Measurements from ENCODE around the gene RASGEF1C.

RASGEF1C gene

DNA sequence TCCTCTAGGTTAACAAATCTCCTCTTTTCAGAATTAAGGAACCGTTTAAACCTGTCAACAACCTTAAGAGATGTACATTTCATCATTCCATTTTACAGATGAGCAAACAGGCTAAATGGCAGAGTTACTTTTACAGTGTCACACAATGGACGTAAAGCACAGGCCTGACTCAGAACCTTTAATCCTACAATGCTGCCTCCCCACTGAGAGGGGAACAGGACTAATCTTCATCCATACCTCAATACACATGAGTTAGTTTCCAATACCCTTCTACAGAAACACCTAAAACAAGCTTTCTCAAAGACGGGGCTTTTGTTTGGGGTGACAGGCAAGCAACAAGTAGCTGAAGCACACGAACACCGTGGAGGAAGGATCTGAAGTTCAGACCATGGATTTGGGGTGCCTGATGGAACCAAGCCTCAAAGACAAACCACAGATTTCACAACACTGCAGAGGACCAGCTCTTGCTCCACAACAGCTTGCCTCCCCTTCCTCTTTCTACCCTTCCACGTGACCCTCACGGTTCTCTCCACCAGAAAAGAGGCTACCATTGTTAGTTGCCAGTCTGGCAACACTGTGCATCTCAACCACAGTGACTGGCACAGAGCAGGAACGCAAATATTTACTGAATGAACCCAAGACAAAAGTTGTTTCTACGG, 139.3 kb downstream of the RASGEF1C start:
- ChIA-PET CTCF (interaction anchor here (1.0 kb wide), 1 partner anchor 22 kb away, joined by 3 read pairs; no protein-coding TSS in a partner anchor), POLR2A (no interaction called here)
- no peaks in the 10 kb centered on the region for H3K36me3 ChIP-seq (ENCODE audit: control insufficient read depth in 2 of 2, insufficient read depth in 1 of 2, low read length in 2 of 2)
- H3K4me3 ChIP-seq (ENCODE audit: low read depth, low read length), result peak overlapping the region; percentile 86
- H3K4me1 ChIP-seq (ENCODE audit: control insufficient read depth, insufficient read depth, low read length), result 0 out of 2 replicates have a peak, but pooled peaks cover 4% of the 10 kb centered on the region
- no peak overlapping the region for H3K27ac ChIP-seq (ENCODE audit: extremely low read depth, low read depth, low read length)
- H3K9me3 ChIP-seq (ENCODE audit: control insufficient read depth, insufficient read depth, low read depth, low read length), result no peaks in the 10 kb centered on the region
- TF ChIP-seq, protein P1, sequence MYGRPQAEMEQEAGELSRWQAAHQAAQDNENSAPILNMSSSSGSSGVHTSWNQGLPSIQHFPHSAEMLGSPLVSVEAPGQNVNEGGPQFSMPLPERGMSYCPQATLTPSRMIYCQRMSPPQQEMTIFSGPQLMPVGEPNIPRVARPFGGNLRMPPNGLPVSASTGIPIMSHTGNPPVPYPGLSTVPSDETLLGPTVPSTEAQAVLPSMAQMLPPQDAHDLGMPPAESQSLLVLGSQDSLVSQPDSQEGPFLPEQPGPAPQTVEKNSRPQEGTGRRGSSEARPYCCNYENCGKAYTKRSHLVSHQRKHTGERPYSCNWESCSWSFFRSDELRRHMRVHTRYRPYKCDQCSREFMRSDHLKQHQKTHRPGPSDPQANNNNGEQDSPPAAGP (tag by site-specific recombination; IDR thresholded peaks at IDR 0.05), result no peak
- TF ChIP-seq, protein P2, sequence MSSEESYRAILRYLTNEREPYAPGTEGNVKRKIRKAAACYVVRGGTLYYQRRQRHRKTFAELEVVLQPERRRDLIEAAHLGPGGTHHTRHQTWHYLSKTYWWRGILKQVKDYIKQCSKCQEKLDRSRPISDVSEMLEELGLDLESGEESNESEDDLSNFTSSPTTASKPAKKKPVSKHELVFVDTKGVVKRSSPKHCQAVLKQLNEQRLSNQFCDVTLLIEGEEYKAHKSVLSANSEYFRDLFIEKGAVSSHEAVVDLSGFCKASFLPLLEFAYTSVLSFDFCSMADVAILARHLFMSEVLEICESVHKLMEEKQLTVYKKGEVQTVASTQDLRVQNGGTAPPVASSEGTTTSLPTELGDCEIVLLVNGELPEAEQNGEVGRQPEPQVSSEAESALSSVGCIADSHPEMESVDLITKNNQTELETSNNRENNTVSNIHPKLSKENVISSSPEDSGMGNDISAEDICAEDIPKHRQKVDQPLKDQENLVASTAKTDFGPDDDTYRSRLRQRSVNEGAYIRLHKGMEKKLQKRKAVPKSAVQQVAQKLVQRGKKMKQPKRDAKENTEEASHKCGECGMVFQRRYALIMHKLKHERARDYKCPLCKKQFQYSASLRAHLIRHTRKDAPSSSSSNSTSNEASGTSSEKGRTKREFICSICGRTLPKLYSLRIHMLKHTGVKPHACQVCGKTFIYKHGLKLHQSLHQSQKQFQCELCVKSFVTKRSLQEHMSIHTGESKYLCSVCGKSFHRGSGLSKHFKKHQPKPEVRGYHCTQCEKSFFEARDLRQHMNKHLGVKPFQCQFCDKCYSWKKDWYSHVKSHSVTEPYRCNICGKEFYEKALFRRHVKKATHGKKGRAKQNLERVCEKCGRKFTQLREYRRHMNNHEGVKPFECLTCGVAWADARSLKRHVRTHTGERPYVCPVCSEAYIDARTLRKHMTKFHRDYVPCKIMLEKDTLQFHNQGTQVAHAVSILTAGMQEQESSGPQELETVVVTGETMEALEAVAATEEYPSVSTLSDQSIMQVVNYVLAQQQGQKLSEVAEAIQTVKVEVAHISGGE (tag by site-specific recombination; conservative IDR thresholded peaks at IDR 0.05; ENCODE audit: low read depth), result no peak
- no peak for TF ChIP-seq KLF7 (tag by site-specific recombination; IDR thresholded peaks at IDR 0.05; ENCODE audit: borderline replicate concordance)
- TF ChIP-seq ZNF768 (tag by site-specific recombination; IDR thresholded peaks at IDR 0.05), result no peak
- peak; percentile 84; the same call in 1 of the 2 replicates for TF ChIP-seq SCRT1 (tag by site-specific recombination; IDR thresholded peaks at IDR 0.05; ENCODE audit: borderline replicate concordance)
- TF ChIP-seq ZNF776 (tag by site-specific recombination; IDR thresholded peaks at IDR 0.05; ENCODE audit: borderline replicate concordance), result no peak
- TF ChIP-seq ZBTB10 (tag by site-specific recombination; IDR thresholded peaks at IDR 0.05), result no peak
- TF ChIP-seq ZNF223 (tag by site-specific recombination; IDR thresholded peaks at IDR 0.05), result no peak
- no peak for TF ChIP-seq IKZF3 (tag by site-specific recombination; IDR thresholded peaks at IDR 0.05)
- no peak for TF ChIP-seq ZNF140 (tag by site-specific recombination; IDR thresholded peaks at IDR 0.05)
- 0 out of 2 replicates have a peak, but pooled peaks have one; percentile 13 for TF ChIP-seq ZNF561 (tag by site-specific recombination; IDR thresholded peaks at IDR 0.05; ENCODE audit: borderline replicate concordance)
- TF ChIP-seq MZF1 (tag by site-specific recombination; IDR thresholded peaks at IDR 0.05; ENCODE audit: borderline replicate concordance), result peak; percentile 68; the same call in 1 of the 2 replicates
- TF ChIP-seq, protein P3, sequence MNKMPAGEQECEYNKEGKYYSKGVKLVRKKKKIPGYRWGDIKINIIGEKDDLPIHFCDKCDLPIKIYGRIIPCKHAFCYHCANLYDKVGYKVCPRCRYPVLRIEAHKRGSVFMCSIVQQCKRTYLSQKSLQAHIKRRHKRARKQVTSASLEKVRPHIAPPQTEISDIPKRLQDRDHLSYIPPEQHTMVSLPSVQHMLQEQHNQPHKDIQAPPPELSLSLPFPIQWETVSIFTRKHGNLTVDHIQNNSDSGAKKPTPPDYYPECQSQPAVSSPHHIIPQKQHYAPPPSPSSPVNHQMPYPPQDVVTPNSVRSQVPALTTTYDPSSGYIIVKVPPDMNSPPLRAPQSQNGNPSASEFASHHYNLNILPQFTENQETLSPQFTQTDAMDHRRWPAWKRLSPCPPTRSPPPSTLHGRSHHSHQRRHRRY (tag by site-specific recombination; IDR thresholded peaks at IDR 0.05), result no peak
- no peak for TF ChIP-seq GLI2 (tag by site-specific recombination; IDR thresholded peaks at IDR 0.05; ENCODE audit: borderline replicate concordance, low read depth)
- no peak for TF ChIP-seq BCL11A (tag by site-specific recombination; IDR thresholded peaks at IDR 0.05; ENCODE audit: low read depth)
- no peak for TF ChIP-seq ZNF654 (tag by site-specific recombination; IDR thresholded peaks at IDR 0.05; ENCODE audit: low read depth)
- TF ChIP-seq ZNF335 (tag by site-specific recombination; conservative IDR thresholded peaks at IDR 0.05), result peak; percentile 8; the same call in 1 of the 2 replicates
- no peak for TF ChIP-seq ZNF473 (tag by site-specific recombination; IDR thresholded peaks at IDR 0.05)
- TF ChIP-seq ZNF558 (tag by site-specific recombination; IDR thresholded peaks at IDR 0.05), result no peak
- TF ChIP-seq ZSCAN30 (tag by site-specific recombination; IDR thresholded peaks at IDR 0.05), result no peak
- TF ChIP-seq ZNF324 (tag by site-specific recombination; IDR thresholded peaks at IDR 0.05), result no peak
- no peak for TF ChIP-seq ZSCAN5A (tag by site-specific recombination; IDR thresholded peaks at IDR 0.05)
- no peak for TF ChIP-seq ZNF610 (tag by site-specific recombination; IDR thresholded peaks at IDR 0.05; ENCODE audit: borderline replicate concordance)
- no peak for TF ChIP-seq ZXDB (tag by site-specific recombination; IDR thresholded peaks at IDR 0.05)
- no peak for TF ChIP-seq ZNF391 (tag by site-specific recombination; IDR thresholded peaks at IDR 0.05; ENCODE audit: borderline replicate concordance, low read depth)
- TF ChIP-seq ZNF362 (tag by site-specific recombination; IDR thresholded peaks at IDR 0.05), result no peak
- TF ChIP-seq ZBTB48 (tag by site-specific recombination; IDR thresholded peaks at IDR 0.05), result no peak
